Gastroesophageal sphincter (tissue), 4 donors: Measurements from ENCODE around the gene LBHD1. TPM values are rescaled to one million over a fixed set of nuclear protein-coding genes. Genes with fewer than 3 reads are reported as not detected.
"Not testable (repeated sequence)": the region's sequence is repeated elsewhere in the genome, so short reads cannot be mapped to it uniquely, and the experiment has no call there.

Experiments used
- ATAC-seq: fragments of 150-250 bp; one replicate; pipeline ENCODE4 v1.9.1; 2016; ENCODE audit warnings: mild to moderate bottlenecking, moderate library complexity
- H3K27ac ChIP-seq, 4 donors: fragments of 200-600 bp; sonication (generic) in 3 of 4; 1 replicate in 3 of 4; 2 replicates in 1 of 4; pipeline ENCODE4 v1.5.1; 2016 to 2019
- H3K27me3 ChIP-seq: fragments of 200-600 bp; sonication (generic); one replicate; pipeline ENCODE4 v1.5.1; 2019
- H3K36me3 ChIP-seq, 2 donors: fragments of 200-600 bp; sonication (generic); one replicate each; pipeline ENCODE4 v1.5.1; 2019; ENCODE audit warnings: control low read depth in 1 of 2
- H3K4me1 ChIP-seq, 3 donors: fragments of 200-600 bp; sonication (generic); 1 replicate in 2 of 3; 2 replicates in 1 of 3; pipeline ENCODE4 v1.5.1; 2016 to 2019; ENCODE audit warnings: control low read depth in 2 of 3
- H3K4me3 ChIP-seq, 2 donors: fragments of 200-600 bp; sonication (generic); one replicate each; pipeline ENCODE4 v1.5.1; 2019; ENCODE audit warnings: mild to moderate bottlenecking in 1 of 2, moderate library complexity in 1 of 2
- H3K9me3 ChIP-seq, 3 donors: fragments of 200-600 bp; sonication (generic); one replicate each; pipeline ENCODE4 v1.5.1; 2017 to 2019; ENCODE audit warnings: control low read depth in 2 of 3
- CTCF ChIP-seq, 4 experiments: fragments of 200-600 bp in 2 of 4; fragments of 450-650 bp in 2 of 4; sonication (generic) in 1 of 4; IDR thresholded peaks; one replicate each; pipeline ENCODE4 v1.5.1; 2017 to 2019; ENCODE audit warnings: antibody characterized with exemption in 4 of 4, mild to moderate bottlenecking in 2 of 4, moderate library complexity in 2 of 4
- EP300 ChIP-seq: sonication (generic); formaldehyde crosslinking; IDR thresholded peaks from one replicate; pipeline ENCODE4 v1.6.1; 2017; ENCODE audit warnings: antibody characterized with exemption, mild to moderate bottlenecking
- POLR2A ChIP-seq, 2 donors: fragments of 450-650 bp; IDR thresholded peaks; one replicate each; pipeline ENCODE4 v1.6.1; 2017; ENCODE audit warnings: antibody characterized with exemption in 2 of 2, mild to moderate bottlenecking in 2 of 2, moderate library complexity in 1 of 2
- POLR2AphosphoS5 ChIP-seq: sonication (generic); formaldehyde crosslinking; IDR thresholded peaks from one replicate; pipeline ENCODE4 v1.6.1; 2017; ENCODE audit warnings: antibody characterized with exemption
- WGBS, 2 donors: methylation state at CpG; one replicate each; pipeline ENCODE4 v1.1.5; 2018; ENCODE audit warnings: low coverage in 1 of 2; 5-methylcytosine and 5-hydroxymethylcytosine counted together
- total RNA-seq, 4 donors: library from RNA; depleted of rRNA; stranded (reverse); fragments of >200 nt; gene quantifications; one replicate each; pipeline ENCODE4 v1.1.0, GENCODE V29; 2016

LBHD1 gene
- total RNA-seq, 4 donors from 2014 or later = 1.2 to 3.9 (median 2.2) TPM

GRCh38 chr11:62627713-62628112, 44.4 kb downstream of the LBHD1 start:
- Histone ChIP-seq H3K4me3 (no peak overlapping the region), H3K9me3 (no peaks in the 10 kb centered on the region), H3K27me3 (no peaks in the 10 kb centered on the region), H3K4me1 (no peaks in the 10 kb centered on the region), H3K36me3 (peaks cover 3 to 82% of the 10 kb centered on the region in 2 donors), H3K27ac (no peak overlapping the region)
- no peak for ATAC-seq
- WGBS, 2 donors = 53 to 89% methylated on average over 2 of the region's 3 CpGs
- no peak for TF ChIP-seq POLR2AphosphoS5
- no peak for TF ChIP-seq POLR2A (IDR thresholded peaks at IDR 0.05)
- no peak for TF ChIP-seq EP300
- TF ChIP-seq CTCF (IDR thresholded peaks at IDR 0.05) = no peak

GRCh38 chr11:62622476-62623089, 49.5 kb downstream of the LBHD1 start:
- no peak for ATAC-seq
- Histone ChIP-seq H3K4me1 (peaks cover 0 to 29% (median 11%) of the 10 kb centered on the region in 3 donors), H3K9me3 (no peaks in the 10 kb centered on the region), H3K36me3 (peaks cover 0 to 48% of the 10 kb centered on the region in 2 donors), H3K4me3 (peak overlapping the region; percentile 63 to 73), H3K27me3 (no peaks in the 10 kb centered on the region), H3K27ac (peak overlapping the region; percentile 69 to 88 (median 86))
- 61 to 88% methylated on average over 3 to 4 of the region's 7 CpGs for WGBS, 2 donors
- TF ChIP-seq CTCF (IDR thresholded peaks at IDR 0.05) = no peak
- TF ChIP-seq POLR2AphosphoS5 = no peak
- no peak for TF ChIP-seq EP300

- H3K36me3 ChIP-seq = peaks cover 0 to 48% of the 10 kb centered on the region in 2 donors
- H3K4me1 ChIP-seq = peaks cover 0 to 29% (median 11%) of the 10 kb centered on the region in 3 donors
- H3K4me3 ChIP-seq = peak within 1 kb of the TSS; percentile 63 to 73
- H3K27ac ChIP-seq = peak within 1 kb of the TSS; percentile 69 to 88 (median 86)
- peak; percentile 77 to 79 for TF ChIP-seq POLR2A (IDR thresholded peaks at IDR 0.05)
- TF ChIP-seq EP300 = no peak
- peak; percentile 97 for TF ChIP-seq POLR2AphosphoS5
- TF ChIP-seq CTCF (IDR thresholded peaks at IDR 0.05) = peak in 3 of 4 experiments; percentile 34 to 39 (median 37)
- WGBS, 2 donors = 0 to 4% methylated on average over 3 to 13 of the region's 77 CpGs
- H3K9me3 ChIP-seq = no peaks in the 10 kb centered on the region
- ATAC-seq = peak; percentile 99
- no peaks in the 10 kb centered on the region for H3K27me3 ChIP-seq
Measured at GRCh38 chr11:62621567-62622470, 50.2 kb downstream of the LBHD1 start, which contains the start of gene B3GAT3. Gene B3GAT3, minus strand, starts transcription at chr11:62621986. Its CDS starts 39 bp downstream, at chr11:62621947.

GRCh38 chr11:62621027-62621566, 51.0 kb downstream of the LBHD1 start:
- H3K4me1 ChIP-seq = peaks cover 0 to 29% (median 11%) of the 10 kb centered on the region in 3 donors
- no peak for ATAC-seq
- 24 to 31% methylated on average over 6 to 8 of the region's 8 CpGs for WGBS, 2 donors

GRCh38 chr11:62616957-62617356, 55.1 kb downstream of the LBHD1 start:
- WGBS, 2 donors = 92 to 100% methylated on average over 1 to 6 of the region's 14 CpGs
- not testable (repeated sequence) for H3K9me3 ChIP-seq, H3K27ac ChIP-seq, H3K27me3 ChIP-seq, ATAC-seq, H3K4me3 ChIP-seq
- Histone ChIP-seq H3K4me1 (peaks cover 0 to 37% (median 14%) of the 10 kb centered on the region in 3 donors), H3K36me3 (peaks cover 0 to 48% of the 10 kb centered on the region in 2 donors)

More at GRCh38 chr11:62621027-62621566, 51.0 kb downstream of the LBHD1 start:
- H3K9me3 ChIP-seq = no peaks in the 10 kb centered on the region
- H3K27ac ChIP-seq = peak overlapping the region; percentile 58 to 88 (median 86)
- H3K27me3 ChIP-seq = no peaks in the 10 kb centered on the region
- TF ChIP-seq POLR2A (IDR thresholded peaks at IDR 0.05) = no peak
- no peak for TF ChIP-seq POLR2AphosphoS5
- no peak for TF ChIP-seq CTCF (IDR thresholded peaks at IDR 0.05)
- TF ChIP-seq EP300 = no peak
- peaks cover 0 to 48% of the 10 kb centered on the region in 2 donors for H3K36me3 ChIP-seq
- peak overlapping the region; percentile 63 to 73 for H3K4me3 ChIP-seq
